ENCODE results near the gene IGF2BP3.

DNA sequence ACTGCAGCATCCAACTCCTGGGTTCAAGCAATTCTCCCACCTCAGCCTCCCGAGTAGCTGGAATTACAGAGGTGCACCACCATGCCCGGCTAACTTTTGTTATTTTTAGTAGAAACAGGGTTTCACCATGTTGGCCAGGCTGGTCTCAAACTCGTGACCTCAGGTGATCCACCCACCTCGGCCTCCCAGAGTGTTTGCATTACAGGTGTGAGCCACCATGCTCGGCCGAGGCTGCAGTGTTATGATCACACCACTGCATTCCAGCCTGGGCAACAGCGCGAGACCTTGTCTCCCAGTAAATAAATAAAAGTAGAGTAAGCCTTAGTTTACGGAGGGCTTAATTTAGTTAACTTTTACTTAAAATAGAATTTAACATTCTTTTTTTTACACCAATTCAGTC lies 23.7 kb upstream of the IGF2BP3 start:
- TF ChIP-seq, protein P1, sequence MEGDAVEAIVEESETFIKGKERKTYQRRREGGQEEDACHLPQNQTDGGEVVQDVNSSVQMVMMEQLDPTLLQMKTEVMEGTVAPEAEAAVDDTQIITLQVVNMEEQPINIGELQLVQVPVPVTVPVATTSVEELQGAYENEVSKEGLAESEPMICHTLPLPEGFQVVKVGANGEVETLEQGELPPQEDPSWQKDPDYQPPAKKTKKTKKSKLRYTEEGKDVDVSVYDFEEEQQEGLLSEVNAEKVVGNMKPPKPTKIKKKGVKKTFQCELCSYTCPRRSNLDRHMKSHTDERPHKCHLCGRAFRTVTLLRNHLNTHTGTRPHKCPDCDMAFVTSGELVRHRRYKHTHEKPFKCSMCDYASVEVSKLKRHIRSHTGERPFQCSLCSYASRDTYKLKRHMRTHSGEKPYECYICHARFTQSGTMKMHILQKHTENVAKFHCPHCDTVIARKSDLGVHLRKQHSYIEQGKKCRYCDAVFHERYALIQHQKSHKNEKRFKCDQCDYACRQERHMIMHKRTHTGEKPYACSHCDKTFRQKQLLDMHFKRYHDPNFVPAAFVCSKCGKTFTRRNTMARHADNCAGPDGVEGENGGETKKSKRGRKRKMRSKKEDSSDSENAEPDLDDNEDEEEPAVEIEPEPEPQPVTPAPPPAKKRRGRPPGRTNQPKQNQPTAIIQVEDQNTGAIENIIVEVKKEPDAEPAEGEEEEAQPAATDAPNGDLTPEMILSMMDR (IDR thresholded peaks at IDR 0.05): no peak
- no peak for TF ChIP-seq POLR2A (IDR thresholded peaks at IDR 0.05)
